PFSK-1 (cell line): Measurements from ENCODE around the gene STK26.

Experiments
- FOXP2 ChIP-seq: optimal IDR thresholded peaks from 2 replicates; pipeline ENCODE3; 2011; ENCODE audit warnings: borderline replicate concordance, control low read depth, inconsistent platforms; ENCODE audit not compliant: insufficient read depth; ENCODE audit errors: extremely low read length, extremely low read depth
- POLR2AphosphoS5 ChIP-seq: IDR thresholded peaks from 2 replicates; pipeline ENCODE4 v1.6.1; 2012; ENCODE audit warnings: low read depth, mild to moderate bottlenecking, control low read depth, low read length, moderate library complexity
- SIN3A ChIP-seq: IDR thresholded peaks from 2 replicates; pipeline ENCODE4 v1.6.1; 2012; ENCODE audit warnings: mild to moderate bottlenecking, low read length, moderate library complexity, borderline replicate concordance; ENCODE audit not compliant: insufficient read depth
- TAF1 ChIP-seq: IDR thresholded peaks from 2 replicates; pipeline ENCODE4 v1.6.1; 2012; ENCODE audit warnings: low read length, control low read depth, borderline replicate concordance; ENCODE audit not compliant: insufficient read depth
- TF ChIP-seq, protein P1 (sequence below), 2 experiments: IDR thresholded peaks; 2 replicates each; pipeline versions ENCODE4 v1.6.1 to v1.8.0; 2011 to 2012; ENCODE audit warnings: low read depth in 2 of 2, low read length in 2 of 2, control low read depth in 1 of 2, inconsistent platforms in 1 of 2, mild to moderate bottlenecking in 1 of 2, moderate library complexity in 1 of 2; ENCODE audit not compliant: insufficient read depth in 1 of 2

The STK26 gene

DNA sequence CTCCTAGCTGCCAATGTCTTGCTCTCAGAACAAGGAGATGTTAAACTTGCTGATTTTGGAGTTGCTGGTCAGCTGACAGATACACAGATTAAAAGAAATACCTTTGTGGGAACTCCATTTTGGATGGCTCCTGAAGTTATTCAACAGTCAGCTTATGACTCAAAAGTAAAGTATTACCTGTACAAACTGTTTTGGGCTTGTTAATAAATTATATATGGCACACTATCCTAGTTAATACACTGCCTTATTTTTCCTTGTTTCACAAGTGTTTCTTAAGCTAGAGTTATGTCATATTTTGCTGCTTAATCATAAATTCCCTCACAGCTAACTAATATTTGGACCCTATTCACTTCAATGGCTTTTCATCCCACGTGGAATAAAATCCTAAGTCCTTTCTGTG, 45.3 kb downstream of the STK26 start:
- TF ChIP-seq POLR2AphosphoS5: no peak
- no peak for TF ChIP-seq SIN3A
- TF ChIP-seq, protein P1, sequence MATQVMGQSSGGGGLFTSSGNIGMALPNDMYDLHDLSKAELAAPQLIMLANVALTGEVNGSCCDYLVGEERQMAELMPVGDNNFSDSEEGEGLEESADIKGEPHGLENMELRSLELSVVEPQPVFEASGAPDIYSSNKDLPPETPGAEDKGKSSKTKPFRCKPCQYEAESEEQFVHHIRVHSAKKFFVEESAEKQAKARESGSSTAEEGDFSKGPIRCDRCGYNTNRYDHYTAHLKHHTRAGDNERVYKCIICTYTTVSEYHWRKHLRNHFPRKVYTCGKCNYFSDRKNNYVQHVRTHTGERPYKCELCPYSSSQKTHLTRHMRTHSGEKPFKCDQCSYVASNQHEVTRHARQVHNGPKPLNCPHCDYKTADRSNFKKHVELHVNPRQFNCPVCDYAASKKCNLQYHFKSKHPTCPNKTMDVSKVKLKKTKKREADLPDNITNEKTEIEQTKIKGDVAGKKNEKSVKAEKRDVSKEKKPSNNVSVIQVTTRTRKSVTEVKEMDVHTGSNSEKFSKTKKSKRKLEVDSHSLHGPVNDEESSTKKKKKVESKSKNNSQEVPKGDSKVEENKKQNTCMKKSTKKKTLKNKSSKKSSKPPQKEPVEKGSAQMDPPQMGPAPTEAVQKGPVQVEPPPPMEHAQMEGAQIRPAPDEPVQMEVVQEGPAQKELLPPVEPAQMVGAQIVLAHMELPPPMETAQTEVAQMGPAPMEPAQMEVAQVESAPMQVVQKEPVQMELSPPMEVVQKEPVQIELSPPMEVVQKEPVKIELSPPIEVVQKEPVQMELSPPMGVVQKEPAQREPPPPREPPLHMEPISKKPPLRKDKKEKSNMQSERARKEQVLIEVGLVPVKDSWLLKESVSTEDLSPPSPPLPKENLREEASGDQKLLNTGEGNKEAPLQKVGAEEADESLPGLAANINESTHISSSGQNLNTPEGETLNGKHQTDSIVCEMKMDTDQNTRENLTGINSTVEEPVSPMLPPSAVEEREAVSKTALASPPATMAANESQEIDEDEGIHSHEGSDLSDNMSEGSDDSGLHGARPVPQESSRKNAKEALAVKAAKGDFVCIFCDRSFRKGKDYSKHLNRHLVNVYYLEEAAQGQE (IDR thresholded peaks at IDR 0.05; ENCODE audit: insufficient read depth in 1 of 2, low read depth in 2 of 2, low read length in 2 of 2): no peak
- TF ChIP-seq TAF1: no peak
- TF ChIP-seq FOXP2: no peak

DNA sequence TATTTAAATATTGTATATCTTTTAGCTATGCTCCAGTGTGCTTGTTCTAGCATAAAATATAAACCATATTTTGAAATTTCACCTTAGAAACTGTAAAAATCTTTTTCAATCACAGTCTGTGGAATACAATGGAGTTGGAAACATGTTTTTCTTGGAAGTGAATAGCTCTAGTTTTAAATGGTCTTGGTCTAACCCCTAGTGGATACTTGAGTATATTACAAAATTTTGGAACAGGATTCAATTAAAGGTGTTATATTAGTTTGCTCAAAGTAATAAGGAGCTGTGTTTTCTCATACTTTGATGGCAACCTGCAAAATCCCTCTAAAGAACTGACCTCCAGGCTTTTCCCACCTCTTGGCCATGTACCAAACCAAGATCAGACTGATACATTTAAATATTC, 48.2 kb downstream of the STK26 start:
- TF ChIP-seq FOXP2 (no peak), TAF1 (no peak), POLR2AphosphoS5 (no peak), SIN3A (no peak)
- TF ChIP-seq, protein P1 (IDR thresholded peaks at IDR 0.05; ENCODE audit: insufficient read depth in 1 of 2, low read depth in 2 of 2, low read length in 2 of 2): no peak

DNA sequence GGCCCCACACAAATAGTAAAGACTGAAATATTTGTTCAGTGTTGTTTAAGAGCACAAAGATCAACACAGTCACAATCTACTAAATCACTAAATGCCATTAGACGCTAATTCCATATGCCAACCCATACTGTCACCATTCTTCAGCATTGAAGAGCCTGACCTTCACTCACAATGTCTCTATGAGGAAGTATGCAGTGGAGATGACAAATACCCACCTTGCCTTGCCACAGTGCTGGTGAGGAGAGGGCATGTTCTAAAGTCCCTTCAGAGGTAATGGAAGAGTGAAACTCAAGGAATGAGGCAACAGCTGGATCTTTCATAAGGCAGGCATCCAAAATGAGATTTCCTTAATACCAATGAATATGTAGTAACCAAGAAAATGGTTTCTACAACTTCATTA, 54.3 kb downstream of the STK26 start:
- no peak for TF ChIP-seq TAF1
- TF ChIP-seq FOXP2: no peak
- TF ChIP-seq, protein P1 (IDR thresholded peaks at IDR 0.05; ENCODE audit: insufficient read depth in 1 of 2, low read depth in 2 of 2, low read length in 2 of 2): no peak
- TF ChIP-seq POLR2AphosphoS5: no peak
- TF ChIP-seq SIN3A: no peak

DNA sequence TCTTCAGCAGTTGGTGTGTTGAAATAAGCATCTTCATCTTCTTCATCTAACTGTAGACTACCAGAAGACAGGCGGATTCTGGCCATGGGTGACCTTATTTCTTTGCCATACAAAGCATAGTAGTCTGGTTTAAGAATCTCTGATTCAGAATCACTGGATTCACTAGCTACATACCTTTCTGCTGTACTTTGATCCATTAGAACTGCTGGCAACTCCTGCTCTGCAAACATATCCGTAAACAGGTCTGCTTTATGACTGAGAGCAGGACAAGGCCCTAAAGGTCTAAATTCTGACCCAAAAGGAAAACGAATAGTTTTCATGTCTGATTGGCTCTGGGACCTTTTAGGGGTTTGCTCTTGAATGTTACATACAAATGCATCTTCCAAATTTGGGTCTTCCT, 54.8 kb downstream of the STK26 start:
- no peak for TF ChIP-seq TAF1
- no peak for TF ChIP-seq FOXP2
- TF ChIP-seq SIN3A: no peak
- no peak for TF ChIP-seq POLR2AphosphoS5
- TF ChIP-seq, protein P1 (IDR thresholded peaks at IDR 0.05; ENCODE audit: insufficient read depth in 1 of 2, low read depth in 2 of 2, low read length in 2 of 2): no peak

DNA sequence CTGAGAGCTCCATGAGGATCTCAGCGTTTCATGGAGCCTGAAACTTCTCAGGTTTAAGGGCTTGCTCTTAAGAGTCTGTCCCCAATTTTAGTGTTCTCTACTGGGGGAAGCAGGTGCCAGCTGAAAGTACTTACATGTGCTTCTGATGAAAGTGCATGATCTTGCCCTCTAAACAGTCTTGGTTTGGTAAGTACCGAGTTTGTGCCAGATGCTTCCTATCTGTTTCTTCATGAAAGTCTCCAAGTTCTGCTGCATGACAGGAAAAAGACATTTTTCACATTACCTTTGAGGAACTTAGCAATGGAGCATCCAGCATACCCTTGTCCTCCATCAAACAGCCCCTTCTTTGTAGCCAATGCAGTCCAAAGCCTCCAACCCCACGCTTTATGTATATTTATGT, 62.7 kb downstream of the STK26 start:
- no peak for TF ChIP-seq TAF1
- TF ChIP-seq FOXP2: no peak
- TF ChIP-seq, protein P1 (IDR thresholded peaks at IDR 0.05; ENCODE audit: insufficient read depth in 1 of 2, low read depth in 2 of 2, low read length in 2 of 2): no peak
- TF ChIP-seq SIN3A: no peak
- no peak for TF ChIP-seq POLR2AphosphoS5
